Stimulated activated CD8-positive, alpha-beta memory T cell treated with anti-CD3 and anti-CD28 coated beads, Interleukin-7, amount 100 ng/mL, for 48 hours (primary cell): ENCODE measurements around the gene ADAM10.

ENCODE experiments used
- DNase-seq, 2 donors: peaks; one replicate each; pipeline ENCODE4 v3.0.0-alpha.2; 2020; ENCODE audit warnings: low read depth in 1 of 2; ENCODE audit errors: extremely low read depth in 1 of 2

The ADAM10 gene

DNA sequence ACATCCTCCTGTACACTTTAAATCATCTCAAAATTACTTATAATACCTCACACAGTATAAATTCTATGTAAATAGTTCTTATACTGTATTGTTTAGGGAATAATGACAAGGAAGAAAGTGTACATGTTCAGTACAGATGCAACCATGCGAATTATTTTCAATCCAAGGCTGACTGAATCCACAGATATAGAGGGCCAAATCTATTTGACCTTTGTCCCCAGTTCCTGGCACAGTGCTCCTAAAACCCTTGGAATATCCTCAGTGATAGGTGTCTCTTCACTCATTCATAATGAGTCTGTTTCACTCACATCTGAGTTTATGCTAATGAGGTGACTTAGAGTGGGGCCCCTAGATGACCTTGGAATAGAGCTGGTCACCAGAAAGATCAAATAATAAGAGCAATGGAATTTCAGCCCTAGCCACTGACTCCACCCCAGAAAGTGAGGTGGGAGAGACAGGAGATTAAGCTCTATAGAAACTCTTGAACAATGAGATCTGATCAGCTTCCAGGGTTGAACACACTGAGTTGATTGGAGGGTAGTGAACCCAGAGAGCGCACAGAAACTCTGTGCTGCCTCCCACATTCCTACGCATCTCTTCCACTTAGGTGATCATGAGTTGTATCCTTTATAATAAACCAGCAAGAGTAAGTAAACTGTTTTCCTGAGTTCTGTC, 65.3 kb downstream of the ADAM10 start:
- no peak for DNase-seq

DNA sequence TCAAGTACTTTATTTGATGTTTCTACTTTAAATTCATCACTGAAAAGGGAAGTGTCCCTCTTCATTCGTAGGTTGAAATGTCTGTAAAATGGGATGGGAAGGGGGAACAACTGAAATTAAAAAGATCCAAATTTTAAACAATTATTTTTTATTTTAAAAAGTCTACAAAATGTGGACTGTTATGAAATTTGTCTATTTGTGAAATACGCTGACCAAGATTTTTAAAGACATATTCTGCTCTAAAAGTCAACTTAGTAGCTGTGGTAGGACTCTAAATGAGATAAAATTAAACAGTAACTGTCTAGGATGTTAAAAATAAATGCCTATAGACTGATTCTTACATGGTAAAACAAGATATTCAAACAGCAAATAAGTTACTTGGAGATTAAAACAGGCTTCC, 67.3 kb downstream of the ADAM10 start:
- no peak for DNase-seq

DNA sequence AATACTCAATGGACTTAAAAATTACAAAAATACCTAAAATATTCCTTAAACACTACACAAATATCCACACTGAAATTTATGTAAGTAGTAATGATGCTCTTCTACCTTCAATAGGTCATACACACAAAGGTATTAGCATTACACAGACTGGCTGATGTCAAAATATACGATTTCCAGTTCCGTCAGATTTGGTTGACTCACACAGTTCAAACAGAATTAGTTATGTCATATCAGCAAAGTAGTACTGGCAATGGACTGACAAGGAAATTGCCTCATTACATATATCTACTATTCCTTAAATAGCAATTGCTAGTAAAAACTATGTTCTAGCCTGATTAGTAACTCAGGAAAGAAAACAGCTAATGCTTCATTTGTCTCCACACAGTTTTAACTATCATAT, 70.8 kb downstream of the ADAM10 start:
- no peak for DNase-seq

DNA sequence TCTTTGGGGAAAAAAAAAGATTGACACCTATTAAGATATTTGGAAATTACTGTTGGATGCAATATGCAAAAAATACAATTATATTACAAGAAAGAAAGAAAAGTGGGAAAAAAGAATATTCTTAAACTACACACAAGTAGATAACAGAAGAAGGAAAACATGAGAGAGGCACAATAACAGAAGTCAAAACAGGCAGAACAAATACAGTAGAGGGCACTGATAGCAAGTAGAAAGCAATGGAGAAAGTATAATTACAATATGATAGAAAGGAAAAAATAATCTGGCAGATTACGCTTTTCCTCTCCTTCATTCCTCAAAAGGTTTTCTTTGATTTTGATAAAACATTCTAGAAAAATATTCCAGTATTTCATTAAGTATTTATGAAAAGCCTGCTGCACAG, 72.1 kb downstream of the ADAM10 start:
- DNase-seq, result no peak

DNA sequence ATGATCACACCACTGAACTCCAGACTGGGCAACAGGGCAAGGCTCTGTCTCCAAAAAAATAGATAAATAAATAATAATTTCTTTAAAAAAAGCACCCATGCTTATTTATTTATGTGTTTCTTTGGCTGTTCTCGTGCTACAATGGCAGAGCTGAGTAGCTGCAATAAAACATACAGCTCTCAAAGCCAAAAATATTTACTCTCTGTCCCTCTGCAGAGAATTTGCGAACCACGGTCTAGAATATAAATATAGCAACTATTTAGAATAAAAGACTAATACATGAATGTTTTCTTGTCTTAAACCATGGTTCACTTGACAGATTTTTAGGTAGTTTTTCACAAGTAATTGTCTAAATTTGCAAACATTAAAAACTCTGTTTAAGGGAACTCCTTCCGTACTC, 72.7 kb downstream of the ADAM10 start:
- no peak for DNase-seq

DNA sequence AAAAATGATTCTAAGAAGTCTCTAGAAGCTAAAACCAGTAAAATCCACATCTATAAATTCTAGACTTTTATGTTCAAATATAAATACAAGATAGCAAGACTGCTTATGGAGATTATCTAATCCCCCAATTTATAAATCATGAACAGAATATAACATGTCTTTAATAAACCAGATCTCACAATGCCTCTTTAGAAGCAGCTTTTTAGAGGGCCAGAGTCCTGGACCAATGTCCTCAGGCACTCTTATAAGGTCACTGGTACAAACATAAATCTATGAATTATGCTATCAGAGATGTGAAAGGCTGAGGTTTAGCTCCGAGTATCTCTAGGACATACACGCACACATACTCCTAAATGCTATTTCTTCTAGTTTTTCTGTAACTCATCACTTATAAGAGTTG, 78.3 kb downstream of the ADAM10 start:
- DNase-seq, result no peak

DNA sequence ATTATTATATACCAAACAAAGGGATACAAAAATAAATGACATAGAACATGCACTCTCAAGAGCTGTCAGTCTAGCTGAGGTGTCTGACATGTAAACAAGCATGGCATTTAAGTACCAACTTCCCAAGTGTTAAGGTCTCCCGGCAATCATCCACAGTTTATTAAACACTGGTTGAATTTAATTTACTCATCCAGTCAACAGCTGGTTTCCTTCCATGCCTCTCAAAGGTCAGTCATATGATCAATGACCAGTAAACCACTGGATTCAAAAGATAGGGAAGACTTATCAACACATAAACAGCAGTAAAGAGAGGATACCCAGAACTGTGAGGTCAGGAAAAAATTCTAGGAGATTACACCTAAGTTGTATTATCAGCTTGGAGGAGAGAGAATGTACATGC, 80.4 kb downstream of the ADAM10 start:
- DNase-seq, result no peak

DNA sequence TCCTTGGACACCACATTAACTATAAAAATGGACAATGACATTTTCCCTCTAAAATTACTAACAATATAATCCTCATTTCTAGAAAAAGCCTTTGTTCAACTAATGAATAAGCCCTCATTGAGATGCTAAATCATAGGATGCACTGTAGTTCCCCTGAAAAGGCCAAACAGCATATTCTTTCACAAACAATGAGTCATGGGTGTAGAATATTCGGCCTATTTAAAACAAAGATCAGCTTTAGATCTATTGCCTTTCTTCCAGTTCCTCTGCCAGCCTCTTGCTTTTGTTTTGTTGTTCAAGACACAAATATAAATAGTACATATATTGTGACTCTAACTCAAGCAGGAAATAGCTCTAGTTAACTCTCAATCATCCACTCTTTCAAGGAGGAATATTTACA, 82.5 kb downstream of the ADAM10 start:
- DNase-seq, result no peak

DNA sequence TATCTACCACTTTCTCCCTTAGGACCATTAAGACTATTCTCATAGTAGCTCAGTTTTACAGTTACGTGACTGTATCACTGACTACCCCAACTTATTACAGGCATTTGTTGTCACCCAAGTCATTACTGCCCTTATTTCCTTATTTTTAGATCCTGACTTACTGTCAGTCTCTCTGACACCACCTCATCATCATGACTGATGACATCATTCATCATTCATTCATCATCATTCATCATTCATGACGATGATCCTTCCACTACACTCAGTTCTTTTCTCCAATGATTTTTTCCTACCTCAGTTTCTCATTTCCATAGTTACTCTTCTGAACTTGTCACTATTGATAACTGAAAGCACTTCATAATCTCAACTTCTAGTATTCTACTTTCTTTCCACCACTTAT, 83.8 kb downstream of the ADAM10 start:
- DNase-seq, result no peak

DNA sequence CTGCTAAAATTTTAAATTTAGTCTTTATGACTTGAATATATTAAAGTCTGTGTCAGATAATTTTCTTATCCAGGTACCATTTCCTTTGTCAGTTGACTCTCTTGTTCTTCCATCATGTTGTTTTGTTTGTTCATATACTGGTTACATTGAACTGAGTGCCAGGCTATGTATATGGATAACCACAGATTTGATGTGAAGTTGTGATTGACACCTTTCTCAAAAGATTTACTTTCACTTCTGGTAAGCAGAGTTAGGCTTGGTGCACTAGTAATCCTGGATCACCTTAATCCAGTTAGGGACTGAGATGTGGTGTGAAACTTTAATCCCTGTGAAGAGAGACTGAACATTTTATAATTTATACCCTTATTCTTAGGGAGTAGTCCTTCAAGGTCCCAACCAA, 99.4 kb downstream of the ADAM10 start:
- no peak for DNase-seq

DNA sequence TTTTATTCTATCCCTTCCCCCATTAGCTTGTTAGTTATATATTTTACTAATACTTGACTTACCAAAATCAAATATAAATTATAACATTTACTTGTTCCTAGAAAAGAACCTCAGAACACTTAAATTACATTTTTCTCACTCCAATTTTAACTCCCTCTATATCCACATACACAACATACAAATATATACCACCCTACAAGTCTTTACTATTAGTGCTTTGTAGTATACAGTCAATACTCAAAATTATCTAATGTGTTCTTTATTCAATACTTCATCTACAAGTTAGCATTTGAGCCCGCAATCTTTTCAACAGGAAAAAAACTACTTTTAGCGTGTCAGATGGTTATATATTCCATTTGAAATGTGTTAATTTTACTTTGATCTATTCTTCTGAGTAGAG, 100.3 kb downstream of the ADAM10 start:
- DNase-seq, result no peak

DNA sequence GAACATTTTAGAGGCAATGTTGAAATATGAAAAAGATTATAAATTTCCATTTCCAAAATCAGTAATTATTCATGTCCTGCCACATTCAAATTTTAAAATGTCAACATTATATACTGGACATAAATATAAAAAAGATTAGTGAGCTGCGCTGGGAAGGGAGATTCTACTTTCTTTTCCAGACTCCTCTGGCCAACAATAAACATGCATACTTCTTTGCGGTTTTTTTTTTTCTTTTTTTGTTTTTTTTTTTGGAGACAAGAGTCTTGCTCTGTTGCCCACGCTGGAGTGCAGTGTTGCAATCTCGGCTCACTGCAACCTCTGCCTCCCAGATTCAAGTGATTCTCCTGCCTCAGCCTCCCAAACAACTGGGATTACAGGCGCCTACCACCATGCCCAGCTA, 105.5 kb downstream of the ADAM10 start:
- no peak for DNase-seq

DNA sequence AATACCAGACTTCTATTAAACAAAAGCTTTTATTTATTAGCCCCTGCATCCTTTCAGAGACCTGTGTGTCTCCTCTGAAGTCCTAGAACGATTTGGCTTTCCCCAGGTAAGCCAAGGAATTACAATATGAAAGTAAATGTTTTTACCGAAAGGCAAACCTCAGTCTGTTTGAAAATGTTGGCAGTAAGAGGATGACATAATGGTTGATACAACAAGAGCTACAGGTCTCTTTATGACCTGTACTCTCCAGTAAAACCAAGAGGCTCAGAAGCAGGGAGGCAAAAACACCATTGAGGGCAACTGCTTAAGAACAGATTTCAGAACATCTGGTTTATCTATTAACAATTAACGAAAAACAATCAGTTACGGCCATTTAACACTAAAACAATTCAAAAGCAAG, 107.8 kb downstream of the ADAM10 start:
- no peak for DNase-seq

DNA sequence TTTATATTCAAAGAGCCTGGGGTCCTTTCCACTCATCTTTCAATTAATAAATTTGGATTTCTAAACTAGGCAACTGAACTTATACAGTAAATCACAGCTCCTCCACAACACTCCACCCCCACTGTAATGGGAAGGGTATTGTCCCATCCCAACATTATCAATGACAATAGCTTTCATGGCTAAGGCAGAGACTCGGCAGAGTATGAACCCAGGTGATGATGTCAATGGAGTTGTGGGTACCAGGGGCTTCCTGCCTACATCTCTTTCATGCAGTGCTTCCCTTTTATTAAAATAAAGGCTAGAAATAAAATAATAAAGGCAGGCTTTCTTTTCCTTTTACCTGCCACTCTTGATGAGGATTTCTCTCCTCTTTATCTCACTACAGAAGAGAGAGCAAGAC, 109.5 kb downstream of the ADAM10 start:
- no peak for DNase-seq

DNA sequence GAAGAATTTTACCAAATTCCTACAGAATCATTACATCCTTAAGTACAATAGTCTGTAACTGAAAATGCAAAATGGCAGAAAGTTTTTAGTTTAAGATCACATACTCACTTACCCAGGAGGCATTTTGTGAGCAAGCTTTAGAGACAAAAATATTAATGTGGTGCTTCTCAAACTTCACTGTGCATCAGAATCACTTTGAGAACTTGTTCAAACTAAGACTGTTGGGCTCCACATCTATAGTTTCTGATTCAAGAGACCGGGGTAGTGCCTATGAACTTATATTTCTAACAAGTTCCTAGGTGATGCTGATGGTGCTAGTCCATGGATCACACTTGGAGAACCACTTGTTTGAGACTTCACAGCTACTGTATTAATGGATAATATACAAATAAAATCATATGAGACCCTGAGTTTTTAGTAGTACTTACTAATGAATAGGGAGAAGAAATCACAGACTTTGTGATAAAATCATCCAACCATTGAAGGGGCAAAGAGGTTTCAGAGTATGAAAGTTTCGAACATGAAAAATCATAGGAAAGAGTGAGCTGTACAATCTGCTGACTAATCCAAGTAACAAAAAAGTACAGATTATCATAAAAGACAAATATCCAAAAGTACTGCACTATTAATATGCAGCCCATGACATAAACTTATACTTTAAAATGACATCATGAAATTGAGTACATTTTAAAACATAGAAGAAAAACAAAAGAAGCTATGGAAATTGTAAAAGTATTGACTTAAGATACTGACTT, 110.3 kb downstream of the ADAM10 start:
- DNase-seq, result no peak

DNA sequence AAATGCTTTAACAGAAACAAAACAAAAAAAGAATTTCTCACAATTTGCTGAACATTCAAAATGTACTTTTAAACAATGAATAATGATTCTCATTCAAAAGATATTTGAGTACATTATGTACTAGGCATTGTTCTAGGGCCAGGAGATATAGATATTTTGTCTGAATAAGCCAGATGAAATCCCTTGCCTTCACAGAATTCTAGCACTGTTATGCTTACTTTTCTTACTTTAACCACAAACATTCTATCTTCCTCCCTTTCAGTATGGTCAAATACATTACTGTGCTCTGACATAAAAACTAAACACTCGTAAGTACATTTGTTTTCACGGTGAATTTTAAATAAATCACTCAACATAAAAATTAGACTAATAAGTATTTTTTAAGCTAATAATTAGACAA, 116.7 kb downstream of the ADAM10 start:
- DNase-seq, result no peak

DNA sequence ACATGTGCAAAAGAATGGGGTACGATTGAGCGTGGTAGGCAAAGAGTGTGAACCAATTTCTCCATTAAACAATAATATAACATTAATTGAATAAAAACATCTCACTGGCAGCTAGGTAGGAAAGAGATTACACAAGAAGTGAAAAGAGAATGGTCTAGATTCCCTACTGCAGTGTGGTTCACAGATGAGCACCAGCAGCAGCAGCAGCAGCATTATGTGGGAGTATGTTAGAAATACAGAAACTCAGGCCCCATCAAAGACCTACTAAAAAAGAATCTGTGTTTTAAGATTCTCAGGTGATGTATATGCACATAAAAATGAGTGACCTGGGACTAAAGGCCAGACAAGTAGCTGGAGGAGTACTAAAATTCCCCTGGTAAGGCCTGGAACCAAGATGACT, 118.2 kb downstream of the ADAM10 start:
- DNase-seq, result no peak

DNA sequence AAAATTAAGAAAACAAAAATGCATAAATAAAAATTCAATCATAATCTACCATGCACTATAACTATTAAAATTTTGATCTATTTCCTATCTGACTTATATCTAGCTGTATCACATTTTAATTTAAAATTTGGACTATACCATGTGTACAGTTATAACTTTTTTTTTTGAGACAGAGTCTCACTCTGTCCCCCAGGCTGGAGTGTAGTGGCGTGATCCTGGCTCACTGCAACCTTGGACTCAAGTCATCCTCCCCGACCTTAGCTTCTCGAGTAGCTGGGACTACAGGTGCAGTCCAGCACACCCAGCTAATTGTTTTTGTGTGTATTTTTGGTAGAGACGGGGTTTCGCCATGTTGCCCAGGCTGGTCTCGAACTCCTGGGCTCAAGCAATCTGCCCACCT, 119.9 kb downstream of the ADAM10 start:
- DNase-seq, result no peak

DNA sequence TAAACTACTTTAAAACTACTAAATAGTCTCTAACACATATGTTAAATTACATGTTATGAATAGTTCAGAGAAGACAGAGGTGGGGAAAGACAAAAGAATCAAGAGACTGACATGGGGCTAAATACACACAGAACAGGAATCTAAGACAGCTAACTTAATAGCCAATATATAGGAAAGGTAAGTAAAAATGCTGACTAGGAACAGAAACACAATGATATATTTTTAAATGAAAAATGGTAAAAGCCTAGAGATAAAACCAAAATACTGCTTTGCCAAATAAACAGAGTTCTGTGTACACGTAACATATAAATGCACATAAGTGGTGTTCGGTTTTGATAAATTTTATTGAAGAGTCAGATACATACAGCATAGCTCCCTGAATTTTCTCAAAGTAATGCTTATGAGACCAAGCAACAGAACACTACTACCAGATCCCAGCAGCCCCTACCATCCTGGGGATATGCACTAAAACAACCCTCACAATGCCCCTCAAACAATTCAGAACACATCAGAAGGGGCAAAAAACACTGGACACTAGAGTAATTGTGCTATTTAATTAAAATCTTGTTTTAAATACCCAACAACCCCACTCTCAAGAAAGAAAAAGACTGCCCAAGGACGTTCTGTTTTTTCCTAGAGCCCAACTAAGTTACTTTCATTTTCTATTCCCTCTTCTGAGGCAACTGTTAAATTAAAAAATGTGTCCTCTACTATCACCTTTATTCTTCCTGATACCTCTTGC, 121.1 kb downstream of the ADAM10 start:
- DNase-seq, result no peak

DNA sequence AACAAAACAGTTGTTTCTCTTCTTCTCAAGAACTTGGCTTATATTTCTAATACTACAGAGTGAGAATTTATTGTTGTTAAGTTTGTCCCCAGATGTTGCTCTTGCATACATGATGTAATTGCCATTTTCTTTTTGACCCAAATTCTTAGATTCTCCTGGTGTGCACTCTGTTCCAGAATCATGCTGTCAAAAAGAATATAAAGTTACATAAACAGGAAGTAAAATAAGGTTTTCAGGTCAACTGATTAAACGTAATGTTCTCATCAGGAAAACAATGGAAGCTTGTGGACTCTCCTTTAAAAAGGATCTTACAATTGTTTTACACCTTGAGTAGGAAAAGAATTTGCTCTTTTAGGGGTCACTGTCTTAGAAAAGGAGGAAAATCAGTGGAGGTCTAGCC, 121.8 kb downstream of the ADAM10 start:
- DNase-seq, result no peak

DNA sequence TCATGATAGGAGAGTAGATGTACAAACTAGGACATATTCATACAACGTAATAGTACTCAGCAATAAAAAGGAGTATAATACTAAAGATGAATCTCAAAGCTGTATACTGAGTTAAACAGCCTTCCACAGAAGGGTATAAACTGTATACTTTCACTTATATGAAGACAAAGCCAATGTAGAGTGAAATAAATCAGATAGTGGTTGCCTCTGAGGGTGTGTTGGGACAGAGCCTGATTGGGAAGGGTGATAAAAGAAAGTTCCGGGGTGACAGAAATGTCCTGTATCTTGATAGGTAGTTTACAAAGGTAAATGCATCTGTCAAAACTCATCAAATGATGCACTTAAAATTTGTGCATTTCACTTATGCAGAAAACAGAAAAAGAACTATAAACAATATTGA, 122.5 kb downstream of the ADAM10 start:
- DNase-seq, result no peak

DNA sequence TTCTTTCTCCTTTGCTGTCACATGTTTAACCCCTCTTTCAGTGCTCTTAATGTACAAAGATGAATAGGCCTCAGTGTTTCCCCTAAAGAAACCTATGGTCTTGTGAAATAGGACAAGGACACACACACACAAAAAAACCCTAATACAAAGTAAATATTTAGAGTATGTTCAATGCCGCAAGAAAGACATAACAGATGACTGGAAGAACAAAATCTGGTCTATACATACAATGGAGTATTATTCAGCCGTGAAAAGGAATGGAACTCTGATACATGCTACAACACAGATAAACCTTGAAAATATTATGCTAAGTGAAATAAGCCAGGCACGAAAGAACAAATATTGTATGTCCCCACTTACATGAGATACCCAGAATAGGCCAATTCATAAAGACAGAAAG, 123.1 kb downstream of the ADAM10 start:
- DNase-seq, result no peak
